ENCODE measurements around the gene GGNBP2. TPM values are rescaled to one million over a fixed set of nuclear protein-coding genes. Genes with fewer than 3 reads are reported as not detected.
A peak's percentile ranks its signal among the peaks of the same experiment; 100 is the strongest.

The GGNBP2 gene
- total and polyA plus RNA-seq, 9 donors, result 45.1 to 92.1 (median 66.2) TPM

DNA sequence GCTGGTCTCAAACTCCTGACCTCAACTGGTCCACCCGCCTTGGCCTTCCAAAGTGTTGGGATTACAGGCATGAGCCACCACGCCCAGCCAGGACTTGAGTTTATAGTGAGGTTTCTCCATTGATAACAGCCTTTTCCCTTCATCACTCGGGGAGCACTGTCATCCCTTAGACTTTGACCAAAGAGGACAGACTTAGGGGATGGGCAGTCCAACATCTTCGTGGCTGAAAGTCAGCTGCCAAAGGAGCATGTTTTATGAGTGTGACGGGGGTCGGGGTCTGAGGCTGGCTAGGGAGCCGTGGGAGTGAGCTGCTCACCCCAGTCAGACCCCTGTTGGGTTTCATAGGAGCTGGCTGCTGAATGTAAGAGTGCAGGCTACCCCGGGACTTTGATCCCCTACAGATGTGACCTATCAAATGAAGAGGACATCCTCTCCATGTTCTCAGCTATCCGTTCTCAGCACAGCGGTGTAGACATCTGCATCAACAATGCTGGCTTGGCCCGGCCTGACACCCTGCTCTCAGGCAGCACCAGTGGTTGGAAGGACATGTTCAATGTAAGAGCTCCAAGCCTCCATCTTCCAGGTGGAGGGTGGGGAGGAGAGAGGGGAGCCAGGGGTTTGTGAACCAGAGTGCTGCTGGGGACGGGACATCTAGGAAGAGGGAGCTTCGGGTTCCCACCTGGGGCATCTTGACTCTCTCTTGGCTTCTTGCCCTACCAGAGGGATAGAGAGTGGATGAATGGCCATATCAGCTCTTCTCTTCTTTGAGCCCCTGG lies 50.1 kb downstream of the GGNBP2 start:
- TF ChIP-seq POLR2A (IDR thresholded peaks at IDR 0.05), result no peak
- TF ChIP-seq, protein P1, sequence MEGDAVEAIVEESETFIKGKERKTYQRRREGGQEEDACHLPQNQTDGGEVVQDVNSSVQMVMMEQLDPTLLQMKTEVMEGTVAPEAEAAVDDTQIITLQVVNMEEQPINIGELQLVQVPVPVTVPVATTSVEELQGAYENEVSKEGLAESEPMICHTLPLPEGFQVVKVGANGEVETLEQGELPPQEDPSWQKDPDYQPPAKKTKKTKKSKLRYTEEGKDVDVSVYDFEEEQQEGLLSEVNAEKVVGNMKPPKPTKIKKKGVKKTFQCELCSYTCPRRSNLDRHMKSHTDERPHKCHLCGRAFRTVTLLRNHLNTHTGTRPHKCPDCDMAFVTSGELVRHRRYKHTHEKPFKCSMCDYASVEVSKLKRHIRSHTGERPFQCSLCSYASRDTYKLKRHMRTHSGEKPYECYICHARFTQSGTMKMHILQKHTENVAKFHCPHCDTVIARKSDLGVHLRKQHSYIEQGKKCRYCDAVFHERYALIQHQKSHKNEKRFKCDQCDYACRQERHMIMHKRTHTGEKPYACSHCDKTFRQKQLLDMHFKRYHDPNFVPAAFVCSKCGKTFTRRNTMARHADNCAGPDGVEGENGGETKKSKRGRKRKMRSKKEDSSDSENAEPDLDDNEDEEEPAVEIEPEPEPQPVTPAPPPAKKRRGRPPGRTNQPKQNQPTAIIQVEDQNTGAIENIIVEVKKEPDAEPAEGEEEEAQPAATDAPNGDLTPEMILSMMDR (IDR thresholded peaks at IDR 0.05), result no peak
- TF ChIP-seq EP300 (IDR thresholded peaks at IDR 0.05), result no peak
- no peak overlapping the region for H3K27ac ChIP-seq
- H3K36me3 ChIP-seq, result no peaks in the 10 kb centered on the region
- no peaks in the 10 kb centered on the region for H3K9me3 ChIP-seq
- 66 to 78% (median 71%) methylated on average over 13 of the region's 13 CpGs for WGBS, 3 donors
- intact Hi-C loops (cut with DNase I), result no loop called here
- H3K4me1 ChIP-seq (ENCODE audit: insufficient read depth), result peaks cover 9% of the 10 kb centered on the region
- DNase-seq, result no peak
- H3K4me3 ChIP-seq, result no peak overlapping the region
- H3K27me3 ChIP-seq, result no peaks in the 10 kb centered on the region

DNA sequence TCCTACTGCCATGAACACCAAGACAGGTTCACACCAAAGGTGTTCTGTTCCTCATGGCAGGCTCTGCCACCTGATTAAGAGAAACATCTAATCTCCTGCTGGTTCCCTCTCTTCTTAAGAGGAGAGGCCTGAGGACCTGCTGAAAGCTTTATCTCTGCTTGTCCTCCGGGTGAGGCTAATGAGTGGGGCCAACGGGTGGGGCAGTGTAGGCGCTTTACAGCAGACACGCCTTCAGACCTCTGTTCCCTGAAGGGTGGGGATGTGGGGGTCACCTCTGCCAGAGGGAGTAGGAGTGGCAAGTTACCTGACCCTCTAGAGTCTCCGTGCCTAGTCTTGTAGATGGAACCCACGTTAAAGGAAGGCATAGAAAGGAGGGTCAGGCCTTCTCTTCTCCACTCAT lies 52.5 kb downstream of the GGNBP2 start:
- no peaks in the 10 kb centered on the region for H3K36me3 ChIP-seq
- no peak overlapping the region for H3K4me3 ChIP-seq
- WGBS, 3 donors, result 87% methylated on average over 6 of the region's 6 CpGs
- no peak overlapping the region for H3K27ac ChIP-seq
- H3K9me3 ChIP-seq, result no peaks in the 10 kb centered on the region
- intact Hi-C loops (cut with DNase I), result no loop called here
- no peak for DNase-seq
- no peaks in the 10 kb centered on the region for H3K27me3 ChIP-seq
- TF ChIP-seq, protein P1 (IDR thresholded peaks at IDR 0.05), result no peak
- TF ChIP-seq POLR2A (IDR thresholded peaks at IDR 0.05) (no peak), EP300 (IDR thresholded peaks at IDR 0.05) (no peak)
- H3K4me1 ChIP-seq (ENCODE audit: insufficient read depth), result peaks cover 8% of the 10 kb centered on the region

DNA sequence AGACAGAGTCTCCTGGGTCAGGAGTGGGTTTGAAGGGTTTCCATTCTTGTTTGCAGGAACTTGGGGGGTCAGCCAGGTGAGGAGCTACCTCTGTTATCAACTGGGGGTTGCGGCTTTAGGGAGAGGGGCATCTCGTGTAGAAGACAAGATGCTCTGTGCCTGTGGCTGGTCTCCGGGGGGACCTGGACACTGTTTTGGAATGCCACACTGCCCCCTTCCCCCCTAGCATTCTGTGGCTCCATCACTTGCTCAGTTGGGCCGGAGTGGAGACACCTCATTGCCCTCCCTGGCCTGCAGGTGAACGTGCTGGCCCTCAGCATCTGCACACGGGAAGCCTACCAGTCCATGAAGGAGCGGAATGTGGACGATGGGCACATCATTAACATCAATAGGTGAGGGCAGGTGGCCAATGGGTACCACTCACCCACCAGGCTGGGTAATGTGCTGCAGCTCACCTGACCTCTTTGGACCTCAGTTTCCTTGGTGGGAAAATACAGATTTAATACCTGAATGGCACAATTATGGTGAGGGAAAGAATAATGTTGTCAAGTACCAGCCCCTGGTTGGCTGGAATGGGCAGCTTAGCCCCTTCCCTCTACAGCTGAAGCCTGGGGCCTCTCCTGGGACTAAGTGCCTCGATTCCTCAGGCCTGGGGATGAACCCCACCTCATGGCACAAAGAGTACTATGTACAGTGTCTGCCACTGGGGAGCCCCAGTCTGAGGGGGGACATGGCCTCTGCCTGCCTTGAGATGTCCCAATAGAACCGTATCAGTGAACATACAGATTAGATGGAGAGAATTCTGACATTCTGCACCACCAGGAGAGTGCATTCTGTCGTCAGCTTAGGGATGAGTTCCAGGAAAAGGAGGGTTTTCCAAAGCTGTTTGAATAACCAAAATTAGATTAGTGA lies 53.4 kb downstream of the GGNBP2 start:
- 85 to 93% (median 89%) methylated on average over 11 of the region's 11 CpGs for WGBS, 3 donors
- intact Hi-C loops (cut with DNase I), result no loop called here
- TF ChIP-seq, protein P1 (IDR thresholded peaks at IDR 0.05), result no peak
- TF ChIP-seq POLR2A (IDR thresholded peaks at IDR 0.05), result no peak
- TF ChIP-seq EP300 (IDR thresholded peaks at IDR 0.05), result no peak
- no peaks in the 10 kb centered on the region for H3K36me3 ChIP-seq
- no peak overlapping the region for H3K4me3 ChIP-seq
- no peaks in the 10 kb centered on the region for H3K9me3 ChIP-seq
- DNase-seq, result peak in 1 of 5 donors; percentile 4
- no peaks in the 10 kb centered on the region for H3K27me3 ChIP-seq
- H3K27ac ChIP-seq, result no peak overlapping the region
- H3K4me1 ChIP-seq (ENCODE audit: insufficient read depth), result peaks cover 5% of the 10 kb centered on the region

DNA sequence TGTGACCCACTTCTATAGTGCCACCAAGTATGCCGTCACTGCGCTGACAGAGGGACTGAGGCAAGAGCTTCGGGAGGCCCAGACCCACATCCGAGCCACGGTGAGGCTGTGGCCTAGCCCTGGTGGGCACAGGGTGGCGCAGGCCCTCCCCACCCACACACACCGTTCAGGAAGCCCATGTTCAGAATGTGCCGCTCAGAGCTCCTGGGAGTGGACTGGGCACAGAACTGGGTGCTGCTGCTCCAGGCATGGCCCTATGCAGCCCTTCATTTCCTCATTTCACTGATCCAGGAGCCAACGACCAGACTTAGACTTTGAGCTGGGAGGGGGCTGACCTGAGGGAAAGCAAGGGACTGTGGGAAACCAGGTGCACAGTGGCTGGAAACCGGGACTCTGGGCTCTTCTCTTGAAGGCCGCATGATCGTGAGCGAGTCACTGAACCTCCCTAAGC lies 54.3 kb downstream of the GGNBP2 start:
- no peak for DNase-seq
- 83 to 90% (median 84%) methylated on average over 13 of the region's 13 CpGs for WGBS, 3 donors
- intact Hi-C loops (cut with DNase I), result no loop called here
- TF ChIP-seq, protein P1 (IDR thresholded peaks at IDR 0.05), result no peak
- TF ChIP-seq POLR2A (IDR thresholded peaks at IDR 0.05) (no peak), EP300 (IDR thresholded peaks at IDR 0.05) (no peak)
- Histone ChIP-seq H3K27ac (no peak overlapping the region), H3K4me3 (no peak overlapping the region), H3K9me3 (no peaks in the 10 kb centered on the region), H3K27me3 (no peaks in the 10 kb centered on the region), H3K4me1 (ENCODE audit: insufficient read depth) (peaks cover 5% of the 10 kb centered on the region), H3K36me3 (no peaks in the 10 kb centered on the region)
